ENCODE measurements around the gene LRP5.

DNA sequence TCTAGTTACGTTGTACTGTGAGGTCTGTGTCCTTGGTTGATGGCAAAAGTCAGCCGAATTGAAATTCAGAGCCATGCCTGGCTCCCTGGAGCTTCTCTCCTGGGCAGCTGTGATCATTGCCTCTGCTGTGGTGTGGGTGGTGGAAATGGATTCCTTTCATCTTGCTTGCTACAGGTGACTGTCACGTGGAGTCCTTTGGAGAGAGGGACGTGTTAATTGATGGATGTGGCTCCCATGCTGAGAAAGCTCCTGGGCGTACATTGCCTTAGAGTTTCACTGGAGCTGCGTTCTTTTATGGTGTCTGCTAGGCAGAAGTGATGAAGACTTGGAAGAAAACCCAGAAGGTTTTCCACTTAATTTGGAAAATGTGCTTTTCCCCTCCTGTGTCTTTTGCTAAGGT, 106.3 kb downstream of the LRP5 start:
- TF ChIP-seq, protein P1, sequence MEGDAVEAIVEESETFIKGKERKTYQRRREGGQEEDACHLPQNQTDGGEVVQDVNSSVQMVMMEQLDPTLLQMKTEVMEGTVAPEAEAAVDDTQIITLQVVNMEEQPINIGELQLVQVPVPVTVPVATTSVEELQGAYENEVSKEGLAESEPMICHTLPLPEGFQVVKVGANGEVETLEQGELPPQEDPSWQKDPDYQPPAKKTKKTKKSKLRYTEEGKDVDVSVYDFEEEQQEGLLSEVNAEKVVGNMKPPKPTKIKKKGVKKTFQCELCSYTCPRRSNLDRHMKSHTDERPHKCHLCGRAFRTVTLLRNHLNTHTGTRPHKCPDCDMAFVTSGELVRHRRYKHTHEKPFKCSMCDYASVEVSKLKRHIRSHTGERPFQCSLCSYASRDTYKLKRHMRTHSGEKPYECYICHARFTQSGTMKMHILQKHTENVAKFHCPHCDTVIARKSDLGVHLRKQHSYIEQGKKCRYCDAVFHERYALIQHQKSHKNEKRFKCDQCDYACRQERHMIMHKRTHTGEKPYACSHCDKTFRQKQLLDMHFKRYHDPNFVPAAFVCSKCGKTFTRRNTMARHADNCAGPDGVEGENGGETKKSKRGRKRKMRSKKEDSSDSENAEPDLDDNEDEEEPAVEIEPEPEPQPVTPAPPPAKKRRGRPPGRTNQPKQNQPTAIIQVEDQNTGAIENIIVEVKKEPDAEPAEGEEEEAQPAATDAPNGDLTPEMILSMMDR (IDR thresholded peaks at IDR 0.05) = no peak
- no peak for TF ChIP-seq POLR2A (IDR thresholded peaks at IDR 0.05)

All from gastroesophageal sphincter (tissue), 3 donors.